Skeletal muscle satellite cell (primary cell): Measurements from ENCODE around the gene TMEM184A.

Experiments
- H3K27me3 ChIP-seq: 2 replicates; pipeline ENCODE4 v1.7.0; 2013; ENCODE audit warnings: low read length; ENCODE audit not compliant: control insufficient read depth, insufficient read depth
- H3K36me3 ChIP-seq: 2 replicates; pipeline ENCODE4 v1.7.0; 2013; ENCODE audit warnings: mild to moderate bottlenecking, control low read depth, low read length; ENCODE audit not compliant: insufficient read depth
- H3K4me1 ChIP-seq: 2 replicates; pipeline ENCODE4 v1.7.0; 2013; ENCODE audit warnings: low read length; ENCODE audit not compliant: control insufficient read depth, insufficient read depth
- H3K4me2 ChIP-seq: 2 replicates; pipeline ENCODE4 v1.7.0; 2013; ENCODE audit warnings: mild to moderate bottlenecking, low read length
- H3K4me3 ChIP-seq: 2 replicates; pipeline ENCODE4 v1.7.0; 2013; ENCODE audit warnings: low read length
- H3K9ac ChIP-seq: 2 replicates; pipeline ENCODE4 v1.7.0; 2013; ENCODE audit warnings: mild to moderate bottlenecking, low read depth, low read length, moderate library complexity
- H3K9me3 ChIP-seq: replicated peaks from 2 replicates; pipeline ENCODE4 v1.7.0; 2013; ENCODE audit warnings: mild to moderate bottlenecking, control low read depth, low read length

Gene TMEM184A

GRCh38 chr7:1555046-1555812, 776 bp downstream of the TMEM184A start:
- peak overlapping the region; percentile 59 for H3K9ac ChIP-seq
- H3K4me1 ChIP-seq = peaks cover 23% of the 10 kb centered on the region
- H3K27me3 ChIP-seq = no peaks in the 10 kb centered on the region
- no peaks in the 10 kb centered on the region for H3K36me3 ChIP-seq
- H3K9me3 ChIP-seq = no peaks in the 10 kb centered on the region
- H3K4me2 ChIP-seq = peak overlapping the region; percentile 66
- peak overlapping the region; percentile 39 for H3K4me3 ChIP-seq

- Histone ChIP-seq H3K9me3 (no peaks in the 10 kb centered on the region), H3K4me1 (peaks cover 23% of the 10 kb centered on the region), H3K4me3 (no peak overlapping the region), H3K27me3 (no peaks in the 10 kb centered on the region), H3K36me3 (no peaks in the 10 kb centered on the region), H3K9ac (no peak overlapping the region), H3K4me2 (no peak overlapping the region)
Observed at GRCh38 chr7:1554333-1555045, 1.5 kb downstream of the TMEM184A start.

- no peaks in the 10 kb centered on the region for H3K9me3 ChIP-seq
- peaks cover 19% of the 10 kb centered on the region for H3K4me1 ChIP-seq
- H3K4me2 ChIP-seq = no peak overlapping the region
- H3K36me3 ChIP-seq = no peaks in the 10 kb centered on the region
- H3K9ac ChIP-seq = no peak overlapping the region
- H3K27me3 ChIP-seq = no peaks in the 10 kb centered on the region
- no peak overlapping the region for H3K4me3 ChIP-seq
Observed at GRCh38 chr7:1553512-1554210, 2.3 kb downstream of the TMEM184A start.

- no peaks in the 10 kb centered on the region for H3K27me3 ChIP-seq
- no peak overlapping the region for H3K9ac ChIP-seq
- no peak overlapping the region for H3K4me2 ChIP-seq
- no peaks in the 10 kb centered on the region for H3K9me3 ChIP-seq
- H3K36me3 ChIP-seq = no peaks in the 10 kb centered on the region
- H3K4me3 ChIP-seq = no peak overlapping the region
- peaks cover 15% of the 10 kb centered on the region for H3K4me1 ChIP-seq
Observed at GRCh38 chr7:1552200-1552599, 3.8 kb downstream of the TMEM184A start.

GRCh38 chr7:1550846-1551155, 5.2 kb downstream of the TMEM184A start:
- Histone ChIP-seq H3K9me3 (no peaks in the 10 kb centered on the region), H3K27me3 (no peaks in the 10 kb centered on the region), H3K9ac (no peak overlapping the region), H3K4me3 (no peak overlapping the region), H3K36me3 (no peaks in the 10 kb centered on the region), H3K4me2 (no peak overlapping the region), H3K4me1 (peaks cover 10% of the 10 kb centered on the region)

GRCh38 chr7:1550005-1550845, 5.8 kb downstream of the TMEM184A start:
- no peaks in the 10 kb centered on the region for H3K27me3 ChIP-seq
- no peak overlapping the region for H3K9ac ChIP-seq
- no peaks in the 10 kb centered on the region for H3K9me3 ChIP-seq
- H3K4me1 ChIP-seq = peaks cover 5% of the 10 kb centered on the region
- no peak overlapping the region for H3K4me3 ChIP-seq
- H3K36me3 ChIP-seq = no peaks in the 10 kb centered on the region
- no peak overlapping the region for H3K4me2 ChIP-seq

GRCh38 chr7:1549357-1550004, 6.5 kb downstream of the TMEM184A start:
- Histone ChIP-seq H3K4me3 (no peak overlapping the region), H3K36me3 (no peaks in the 10 kb centered on the region), H3K9me3 (no peaks in the 10 kb centered on the region), H3K4me2 (no peak overlapping the region), H3K4me1 (no peaks in the 10 kb centered on the region), H3K27me3 (no peaks in the 10 kb centered on the region), H3K9ac (no peak overlapping the region)

GRCh38 chr7:1548944-1549343, 7.1 kb downstream of the TMEM184A start:
- no peak overlapping the region for H3K9ac ChIP-seq
- H3K4me3 ChIP-seq = no peak overlapping the region
- no peaks in the 10 kb centered on the region for H3K27me3 ChIP-seq
- H3K4me1 ChIP-seq = no peaks in the 10 kb centered on the region
- no peak overlapping the region for H3K4me2 ChIP-seq
- H3K9me3 ChIP-seq = no peaks in the 10 kb centered on the region
- no peaks in the 10 kb centered on the region for H3K36me3 ChIP-seq

GRCh38 chr7:1548438-1548831, 7.6 kb downstream of the TMEM184A start:
- Histone ChIP-seq H3K9ac (no peak overlapping the region), H3K9me3 (no peaks in the 10 kb centered on the region), H3K4me2 (no peak overlapping the region), H3K4me1 (no peaks in the 10 kb centered on the region), H3K36me3 (no peaks in the 10 kb centered on the region), H3K4me3 (no peak overlapping the region), H3K27me3 (no peaks in the 10 kb centered on the region)

GRCh38 chr7:1547777-1548437, 8.1 kb downstream of the TMEM184A start:
- H3K4me3 ChIP-seq = no peak overlapping the region
- peaks cover 2% of the 10 kb centered on the region for H3K36me3 ChIP-seq
- no peaks in the 10 kb centered on the region for H3K9me3 ChIP-seq
- no peak overlapping the region for H3K9ac ChIP-seq
- no peaks in the 10 kb centered on the region for H3K4me1 ChIP-seq
- no peaks in the 10 kb centered on the region for H3K27me3 ChIP-seq
- H3K4me2 ChIP-seq = no peak overlapping the region
